HEK293 (cell line): ENCODE measurements around the gene FNDC3A.

Experiments
- CTCF ChIA-PET: fragments of 350-600 bp; formaldehyde crosslinking; extraction: SDS; loops from one replicate; lab custom pipeline; 2021; ENCODE audit warnings: antibody characterized with exemption; lab: Yijun Ruan, JAX
- POLR2A ChIA-PET: fragments of 300-600 bp; formaldehyde crosslinking; extraction: SDS; loops from one replicate; lab custom pipeline; 2020; ENCODE audit warnings: antibody characterized with exemption, inconsistent platforms; lab: Yijun Ruan, JAX
- H3K27ac ChIP-seq: fragments of 200-500 bp; sonication (Bioruptor generic); 2 replicates; pipeline ENCODE4 v1.5.1; 2014; ENCODE audit warnings: low read depth, low read length, control low read depth, inconsistent platforms; ENCODE audit errors: extremely low read depth
- H3K36me3 ChIP-seq, 2 experiments: fragments of 200-500 bp in 1 of 2; sonication (Bioruptor generic) in 1 of 2; 1 replicate in 1 of 2; 2 replicates in 1 of 2; pipeline ENCODE4 v1.5.1; 2014 to 2017; ENCODE audit warnings: inconsistent platforms in 2 of 2, low read length in 2 of 2; ENCODE audit not compliant: control insufficient read depth in 2 of 2, insufficient read depth in 1 of 2
- H3K4me1 ChIP-seq: fragments of 200-500 bp; sonication (Bioruptor generic); 2 replicates; pipeline ENCODE4 v1.5.1; 2014; ENCODE audit warnings: mild to moderate bottlenecking, low read length, inconsistent platforms; ENCODE audit not compliant: control insufficient read depth, insufficient read depth
- H3K4me3 ChIP-seq: 2 replicates; pipeline ENCODE4 v1.5.1; 2011; ENCODE audit warnings: low read depth, mild to moderate bottlenecking, control low read depth, low read length, moderate library complexity
- H3K9me3 ChIP-seq: fragments of 200-500 bp; sonication (Bioruptor generic); 2 replicates; pipeline ENCODE4 v1.5.1; 2014; ENCODE audit warnings: low read depth, low read length, inconsistent platforms; ENCODE audit not compliant: control insufficient read depth, insufficient read depth
- FEZF1 ChIP-seq: fragments of 450-650 bp; formaldehyde crosslinking; IDR thresholded peaks from 2 replicates; pipeline ENCODE4 v1.5.1; 2016; ENCODE audit warnings: missing biosample characterization, missing genetic modification characterization
- PBX3 ChIP-seq: sonication (generic); formaldehyde crosslinking; IDR thresholded peaks from 2 replicates; pipeline ENCODE4 v1.8.1; 2022; ENCODE audit warnings: mild to moderate bottlenecking, moderate library complexity, missing genetic modification reagents
- REST ChIP-seq: fragments of 450-650 bp; formaldehyde crosslinking; IDR thresholded peaks from 2 replicates; pipeline ENCODE4 v1.5.1; 2016; ENCODE audit warnings: missing biosample characterization, missing genetic modification characterization
- SETDB1 ChIP-seq: IDR thresholded peaks from one replicate; pipeline ENCODE4 v1.6.1; 2017; ENCODE audit warnings: mild to moderate bottlenecking, low read length, moderate library complexity, mixed read lengths; ENCODE audit not compliant: insufficient read length
- SP3 ChIP-seq: fragments of 450-650 bp; formaldehyde crosslinking; IDR thresholded peaks from 2 replicates; pipeline ENCODE4 v1.5.1; 2016; ENCODE audit warnings: missing biosample characterization, missing genetic modification characterization
- TRIM28 ChIP-seq: IDR thresholded peaks from 2 replicates; pipeline ENCODE4 v1.6.1; 2011; ENCODE audit warnings: low read length, control low read depth, borderline replicate concordance
- YY2 ChIP-seq: fragments of 450-650 bp; formaldehyde crosslinking; IDR thresholded peaks from 2 replicates; pipeline ENCODE4 v1.5.1; 2016; ENCODE audit warnings: missing biosample characterization, missing genetic modification characterization
- ZBTB11 ChIP-seq: fragments of 450-650 bp; formaldehyde crosslinking; conservative IDR thresholded peaks from 2 replicates; pipeline ENCODE4 v1.5.1; 2016; ENCODE audit warnings: low read depth, missing biosample characterization, missing genetic modification characterization
- ZBTB20 ChIP-seq: fragments of 450-650 bp; formaldehyde crosslinking; IDR thresholded peaks from 2 replicates; pipeline ENCODE4 v1.5.1; 2016; ENCODE audit warnings: missing biosample characterization, missing genetic modification characterization
- ZBTB48 ChIP-seq: fragments of 450-650 bp; formaldehyde crosslinking; IDR thresholded peaks from 2 replicates; pipeline ENCODE4 v1.5.1; 2016; ENCODE audit warnings: missing biosample characterization, missing genetic modification characterization
- ZIC2 ChIP-seq: fragments of 450-650 bp; formaldehyde crosslinking; IDR thresholded peaks from 2 replicates; pipeline ENCODE4 v1.5.1; 2016; ENCODE audit warnings: missing biosample characterization, missing genetic modification characterization
- ZNF155 ChIP-seq: fragments of 450-650 bp; formaldehyde crosslinking; IDR thresholded peaks from 2 replicates; pipeline ENCODE4 v1.5.1; 2016; ENCODE audit warnings: missing biosample characterization, missing genetic modification characterization
- ZNF18 ChIP-seq: fragments of 450-650 bp; formaldehyde crosslinking; IDR thresholded peaks from 2 replicates; pipeline ENCODE4 v1.5.1; 2016; ENCODE audit warnings: missing biosample characterization, missing genetic modification characterization
- ZNF214 ChIP-seq: fragments of 450-650 bp; formaldehyde crosslinking; IDR thresholded peaks from 2 replicates; pipeline ENCODE4 v1.5.1; 2017; ENCODE audit warnings: missing biosample characterization, mild to moderate bottlenecking, missing genetic modification characterization, borderline replicate concordance
- ZNF274 ChIP-seq, 2 experiments: fragments of 200-500 bp in 1 of 2; fragments of 450-650 bp in 1 of 2; sonication (Bioruptor generic) in 1 of 2; formaldehyde crosslinking in 1 of 2; IDR thresholded peaks; 2 replicates each; pipeline versions ENCODE4 v1.5.1 to v1.6.1; 2014 to 2016; ENCODE audit warnings: borderline replicate concordance in 1 of 2, inconsistent platforms in 1 of 2, low read length in 1 of 2, missing biosample characterization in 1 of 2, missing genetic modification characterization in 1 of 2
- ZNF350 ChIP-seq: fragments of 450-650 bp; formaldehyde crosslinking; IDR thresholded peaks from 2 replicates; pipeline ENCODE4 v1.5.0; 2017; ENCODE audit warnings: missing biosample characterization, mild to moderate bottlenecking, missing genetic modification characterization
- ZNF501 ChIP-seq: fragments of 450-650 bp; formaldehyde crosslinking; IDR thresholded peaks from 2 replicates; pipeline ENCODE4 v1.5.1; 2016; ENCODE audit warnings: missing biosample characterization, missing genetic modification characterization
- ZNF670 ChIP-seq: fragments of 450-650 bp; formaldehyde crosslinking; IDR thresholded peaks from 2 replicates; pipeline ENCODE4 v1.5.1; 2016; ENCODE audit warnings: missing biosample characterization, missing genetic modification characterization, low read depth
- TF ChIP-seq, protein P1 (sequence below): fragments of 450-650 bp; formaldehyde crosslinking; IDR thresholded peaks from 2 replicates; pipeline ENCODE4 v1.5.1; 2017; ENCODE audit warnings: missing biosample characterization, missing genetic modification characterization
- TF ChIP-seq, protein P2 (sequence below): fragments of 450-650 bp; formaldehyde crosslinking; IDR thresholded peaks from 2 replicates; pipeline ENCODE4 v1.5.0; 2017; ENCODE audit warnings: missing biosample characterization, missing genetic modification characterization, borderline replicate concordance

The FNDC3A gene

DNA sequence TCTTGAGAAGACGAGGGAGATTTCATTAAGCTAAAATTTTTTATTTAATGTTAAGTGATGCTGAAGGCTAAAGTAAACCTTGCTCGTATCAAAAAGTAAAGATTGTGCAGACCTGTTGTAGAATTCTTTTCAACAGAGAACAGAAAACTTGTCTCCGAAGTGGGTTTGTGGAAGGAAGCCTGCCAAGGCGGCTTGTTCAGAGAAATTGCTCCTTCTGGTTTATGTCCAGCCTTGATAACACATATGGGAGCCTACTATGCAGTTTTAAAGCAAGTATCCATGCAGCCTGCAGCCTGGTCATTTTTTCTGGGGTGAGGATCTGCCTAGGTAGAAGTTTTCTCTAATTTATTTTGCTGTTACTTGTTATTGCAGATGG, 245.9 kb downstream of the FNDC3A start:
- no peaks in the 10 kb centered on the region for H3K4me1 ChIP-seq
- POLR2A ChIA-PET = no interaction called here
- no peak overlapping the region for H3K4me3 ChIP-seq
- no peaks in the 10 kb centered on the region for H3K9me3 ChIP-seq
- no peaks in the 10 kb centered on the region for H3K36me3 ChIP-seq
- H3K27ac ChIP-seq = no peak overlapping the region
- CTCF ChIA-PET = no interaction called here
- no peak for TF ChIP-seq ZNF18 (tag by site-specific recombination)
- TF ChIP-seq ZNF501 = no peak
- TF ChIP-seq ZBTB20 = no peak
- TF ChIP-seq YY2 (tag by site-specific recombination) = no peak

- ChIA-PET CTCF (no interaction called here), POLR2A (no interaction called here)
- Histone ChIP-seq H3K4me3 (no peak overlapping the region), H3K9me3 (no peaks in the 10 kb centered on the region), H3K4me1 (no peaks in the 10 kb centered on the region), H3K27ac (no peak overlapping the region), H3K36me3 (no peaks in the 10 kb centered on the region)
- TF ChIP-seq ZNF274 (IDR thresholded peaks at IDR 0.05; ENCODE audit: low read length) = no peak
- TF ChIP-seq ZNF274 (tag by site-specific recombination; IDR thresholded peaks at IDR 0.05; ENCODE audit: borderline replicate concordance) = no peak
- no peak for TF ChIP-seq ZBTB48 (tag by site-specific recombination)
- no peak for TF ChIP-seq FEZF1 (tag by site-specific recombination)
- no peak for TF ChIP-seq TRIM28
- TF ChIP-seq ZNF214 (tag by site-specific recombination) = no peak
- TF ChIP-seq ZIC2 = no peak
- TF ChIP-seq PBX3 (CRISPR knock-in tag) = no peak
- TF ChIP-seq, protein P1, sequence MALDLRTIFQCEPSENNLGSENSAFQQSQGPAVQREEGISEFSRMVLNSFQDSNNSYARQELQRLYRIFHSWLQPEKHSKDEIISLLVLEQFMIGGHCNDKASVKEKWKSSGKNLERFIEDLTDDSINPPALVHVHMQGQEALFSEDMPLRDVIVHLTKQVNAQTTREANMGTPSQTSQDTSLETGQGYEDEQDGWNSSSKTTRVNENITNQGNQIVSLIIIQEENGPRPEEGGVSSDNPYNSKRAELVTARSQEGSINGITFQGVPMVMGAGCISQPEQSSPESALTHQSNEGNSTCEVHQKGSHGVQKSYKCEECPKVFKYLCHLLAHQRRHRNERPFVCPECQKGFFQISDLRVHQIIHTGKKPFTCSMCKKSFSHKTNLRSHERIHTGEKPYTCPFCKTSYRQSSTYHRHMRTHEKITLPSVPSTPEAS = no peak
- TF ChIP-seq ZNF155 (tag by site-specific recombination) = no peak
- TF ChIP-seq, protein P2, sequence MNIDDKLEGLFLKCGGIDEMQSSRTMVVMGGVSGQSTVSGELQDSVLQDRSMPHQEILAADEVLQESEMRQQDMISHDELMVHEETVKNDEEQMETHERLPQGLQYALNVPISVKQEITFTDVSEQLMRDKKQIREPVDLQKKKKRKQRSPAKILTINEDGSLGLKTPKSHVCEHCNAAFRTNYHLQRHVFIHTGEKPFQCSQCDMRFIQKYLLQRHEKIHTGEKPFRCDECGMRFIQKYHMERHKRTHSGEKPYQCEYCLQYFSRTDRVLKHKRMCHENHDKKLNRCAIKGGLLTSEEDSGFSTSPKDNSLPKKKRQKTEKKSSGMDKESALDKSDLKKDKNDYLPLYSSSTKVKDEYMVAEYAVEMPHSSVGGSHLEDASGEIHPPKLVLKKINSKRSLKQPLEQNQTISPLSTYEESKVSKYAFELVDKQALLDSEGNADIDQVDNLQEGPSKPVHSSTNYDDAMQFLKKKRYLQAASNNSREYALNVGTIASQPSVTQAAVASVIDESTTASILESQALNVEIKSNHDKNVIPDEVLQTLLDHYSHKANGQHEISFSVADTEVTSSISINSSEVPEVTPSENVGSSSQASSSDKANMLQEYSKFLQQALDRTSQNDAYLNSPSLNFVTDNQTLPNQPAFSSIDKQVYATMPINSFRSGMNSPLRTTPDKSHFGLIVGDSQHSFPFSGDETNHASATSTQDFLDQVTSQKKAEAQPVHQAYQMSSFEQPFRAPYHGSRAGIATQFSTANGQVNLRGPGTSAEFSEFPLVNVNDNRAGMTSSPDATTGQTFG (tag by site-specific recombination) = no peak
- TF ChIP-seq ZBTB11 (tag by site-specific recombination) = no peak
- no peak for TF ChIP-seq REST (tag by site-specific recombination)
- TF ChIP-seq ZNF670 = no peak
- TF ChIP-seq ZNF350 = no peak
- no peak for TF ChIP-seq SETDB1
- no peak for TF ChIP-seq SP3 (tag by site-specific recombination)
Measured at GRCh38 chr13:49225223-49226042, 249.7 kb downstream of the FNDC3A start.
